Panc1 (cell line): ENCODE results near the gene CDCA7L. TPM values are rescaled to one million over a fixed set of nuclear protein-coding genes. Genes with fewer than 3 reads are reported as not detected.

Experiments used
- ATAC-seq: fragments of 200-7000 bp; cut with Tn5 transposase; 2 replicates; pipeline ENCODE4 v1.9.1; 2020; ENCODE audit warnings: mild to moderate bottlenecking, moderate library complexity
- BruUV-seq: library from RNA; stranded (reverse); fragments of 400-500 nt; replicated peaks from 2 replicates; lab custom pipeline; 2021; lab: Mats Ljungman, UMichigan
- CTCF ChIA-PET: fragments of 300-600 bp; sonication (Branson Sonifier 250); formaldehyde crosslinking; loops from one replicate; lab custom pipeline; 2022; ENCODE audit warnings: antibody characterized with exemption; lab: Charles Lee
- POLR2A ChIA-PET: fragments of 300-600 bp; sonication (Branson Sonifier 250); formaldehyde crosslinking; loops from one replicate; lab custom pipeline; 2022; ENCODE audit warnings: antibody characterized with exemption; lab: Charles Lee
- DNase-seq: peaks from one replicate; pipeline ENCODE4 v3.0.0-alpha.2; 2010; ENCODE audit warnings: low read depth, low spot score
- H3K27ac ChIP-seq: 2 replicates; pipeline ENCODE4 v1.5.1; 2011; ENCODE audit warnings: mild to moderate bottlenecking, low read length, inconsistent platforms
- H3K27me3 ChIP-seq: fragments of 200-500 bp; sonication (Bioruptor generic); 2 replicates; pipeline ENCODE4 v1.6.0; 2014; ENCODE audit warnings: low read length, inconsistent platforms; ENCODE audit not compliant: control insufficient read depth, insufficient read depth
- H3K36me3 ChIP-seq: fragments of 200-500 bp; sonication (Bioruptor generic); 2 replicates; pipeline ENCODE4 v1.5.1; 2014; ENCODE audit warnings: inconsistent platforms, mild to moderate bottlenecking, low read length, moderate library complexity; ENCODE audit not compliant: control insufficient read depth, insufficient read depth
- H3K4me1 ChIP-seq: 2 replicates; pipeline ENCODE4 v1.5.1; 2011; ENCODE audit warnings: inconsistent platforms, mild to moderate bottlenecking, low read length, moderate library complexity; ENCODE audit not compliant: control insufficient read depth, insufficient read depth
- H3K4me3 ChIP-seq, 2 experiments: 2 replicates each; pipeline ENCODE4 v1.5.1; 2011 to 2012; ENCODE audit warnings: low read depth in 2 of 2, low read length in 2 of 2, mild to moderate bottlenecking in 2 of 2, inconsistent platforms in 1 of 2, moderate library complexity in 1 of 2
- H3K9me3 ChIP-seq: fragments of 200-500 bp; sonication (Bioruptor generic); 2 replicates; pipeline ENCODE4 v1.5.1; 2014; ENCODE audit warnings: low read depth, mild to moderate bottlenecking, inconsistent platforms, low read length, moderate library complexity; ENCODE audit not compliant: control insufficient read depth, insufficient read depth
- POLR2AphosphoS5 ChIP-seq: IDR thresholded peaks from 2 replicates; pipeline ENCODE4 v1.6.1; 2012; ENCODE audit warnings: mild to moderate bottlenecking, low read depth, low read length, moderate library complexity
- SIN3A ChIP-seq: IDR thresholded peaks from 2 replicates; pipeline ENCODE4 v1.6.1; 2012; ENCODE audit warnings: low read depth, mild to moderate bottlenecking, low read length, moderate library complexity, borderline replicate concordance; ENCODE audit not compliant: insufficient read depth
- TCF7L2 ChIP-seq: IDR thresholded peaks from 2 replicates; pipeline ENCODE4 v1.6.1; 2011; ENCODE audit warnings: mild to moderate bottlenecking, low read depth, low read length, inconsistent platforms
- in situ Hi-C: cut with HindIII; loops from 2 replicates; pipeline ENCODE4 v1.10.0; 2016; ENCODE audit warnings: low sequenced_read_pairs, low pct_unique_long_range_greater_than_20kb
- intact Hi-C: fragments of 100-400 bp; cut with micrococcal nuclease; formaldehyde crosslinking; loops from one replicate; pipeline ENCODE4 v1.10.0; 2022; ENCODE audit not compliant: unreplicated experiment
- total RNA-seq: library from RNA; stranded (reverse); gene quantifications from one replicate; pipeline ENCODE4 v1.2.1, GENCODE V29; 2021; ENCODE audit not compliant: unreplicated experiment
- TF ChIP-seq, protein P1 (sequence below), 2 experiments: IDR thresholded peaks; 2 replicates each; pipeline ENCODE4 v1.6.1; 2011 to 2012; ENCODE audit warnings: low read depth in 2 of 2, control low read depth in 1 of 2, low read length in 1 of 2, mild to moderate bottlenecking in 1 of 2, moderate library complexity in 1 of 2; ENCODE audit not compliant: insufficient read depth in 1 of 2
- TF ChIP-seq, protein P2 (sequence below): fragments of 450-650 bp; IDR thresholded peaks from 2 replicates; pipeline ENCODE4 v1.5.1; 2017; ENCODE audit warnings: mild to moderate bottlenecking

Gene CDCA7L
- total RNA-seq, 1 experiment from 2014 or later: 46.1 TPM

DNA sequence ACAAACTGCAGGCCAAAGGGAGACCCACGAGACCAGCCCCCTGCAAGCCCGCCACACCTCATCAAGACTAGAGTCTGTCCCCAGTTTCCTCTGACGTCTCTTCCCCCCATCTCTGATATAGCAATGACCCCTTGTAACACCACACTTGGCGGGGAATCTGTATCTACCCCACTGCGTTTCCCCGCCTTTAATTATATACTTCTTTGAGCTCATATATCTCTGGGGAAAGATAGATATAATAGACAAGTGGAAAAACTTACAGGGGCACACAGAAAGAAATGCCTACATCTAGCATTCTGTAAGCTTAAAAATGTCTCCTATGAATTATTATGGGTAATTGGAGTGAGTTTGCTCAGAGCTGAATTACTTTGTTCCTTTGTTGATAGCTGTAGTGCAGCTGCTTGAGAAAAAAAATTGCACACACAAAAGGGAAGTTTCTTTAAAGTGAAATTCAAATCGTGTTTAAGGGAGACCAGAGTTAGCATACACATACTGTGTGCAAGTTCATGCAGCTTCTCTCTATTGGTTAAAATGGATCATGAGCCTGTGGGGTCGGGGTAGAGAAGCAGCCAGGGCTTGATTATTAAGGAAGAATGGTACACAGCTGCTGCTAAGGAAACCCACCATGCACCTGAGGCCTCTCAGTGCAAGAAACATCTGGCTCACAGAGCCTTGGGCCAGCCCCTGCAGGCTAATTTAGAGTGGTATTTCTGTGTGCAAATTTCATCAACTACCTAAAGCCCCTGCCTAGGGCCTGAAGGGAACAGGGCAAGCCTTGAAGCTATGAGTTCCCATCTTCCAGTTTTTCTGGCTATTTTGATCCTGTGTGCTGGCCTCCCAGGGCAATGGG is 32.5 kb downstream of the CDCA7L start:
- Histone ChIP-seq H3K9me3 (no peaks in the 10 kb centered on the region), H3K4me3 (no peak overlapping the region), H3K27me3 (no peaks in the 10 kb centered on the region), H3K4me1 (no peaks in the 10 kb centered on the region), H3K27ac (no peak overlapping the region), H3K36me3 (no peaks in the 10 kb centered on the region)
- TF ChIP-seq POLR2AphosphoS5: no peak
- TF ChIP-seq SIN3A: no peak
- no peak for TF ChIP-seq TCF7L2
- TF ChIP-seq, protein P1, sequence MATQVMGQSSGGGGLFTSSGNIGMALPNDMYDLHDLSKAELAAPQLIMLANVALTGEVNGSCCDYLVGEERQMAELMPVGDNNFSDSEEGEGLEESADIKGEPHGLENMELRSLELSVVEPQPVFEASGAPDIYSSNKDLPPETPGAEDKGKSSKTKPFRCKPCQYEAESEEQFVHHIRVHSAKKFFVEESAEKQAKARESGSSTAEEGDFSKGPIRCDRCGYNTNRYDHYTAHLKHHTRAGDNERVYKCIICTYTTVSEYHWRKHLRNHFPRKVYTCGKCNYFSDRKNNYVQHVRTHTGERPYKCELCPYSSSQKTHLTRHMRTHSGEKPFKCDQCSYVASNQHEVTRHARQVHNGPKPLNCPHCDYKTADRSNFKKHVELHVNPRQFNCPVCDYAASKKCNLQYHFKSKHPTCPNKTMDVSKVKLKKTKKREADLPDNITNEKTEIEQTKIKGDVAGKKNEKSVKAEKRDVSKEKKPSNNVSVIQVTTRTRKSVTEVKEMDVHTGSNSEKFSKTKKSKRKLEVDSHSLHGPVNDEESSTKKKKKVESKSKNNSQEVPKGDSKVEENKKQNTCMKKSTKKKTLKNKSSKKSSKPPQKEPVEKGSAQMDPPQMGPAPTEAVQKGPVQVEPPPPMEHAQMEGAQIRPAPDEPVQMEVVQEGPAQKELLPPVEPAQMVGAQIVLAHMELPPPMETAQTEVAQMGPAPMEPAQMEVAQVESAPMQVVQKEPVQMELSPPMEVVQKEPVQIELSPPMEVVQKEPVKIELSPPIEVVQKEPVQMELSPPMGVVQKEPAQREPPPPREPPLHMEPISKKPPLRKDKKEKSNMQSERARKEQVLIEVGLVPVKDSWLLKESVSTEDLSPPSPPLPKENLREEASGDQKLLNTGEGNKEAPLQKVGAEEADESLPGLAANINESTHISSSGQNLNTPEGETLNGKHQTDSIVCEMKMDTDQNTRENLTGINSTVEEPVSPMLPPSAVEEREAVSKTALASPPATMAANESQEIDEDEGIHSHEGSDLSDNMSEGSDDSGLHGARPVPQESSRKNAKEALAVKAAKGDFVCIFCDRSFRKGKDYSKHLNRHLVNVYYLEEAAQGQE (IDR thresholded peaks at IDR 0.05; ENCODE audit: insufficient read depth in 1 of 2, low read depth in 2 of 2, low read length in 1 of 2): no peak
- TF ChIP-seq, protein P2, sequence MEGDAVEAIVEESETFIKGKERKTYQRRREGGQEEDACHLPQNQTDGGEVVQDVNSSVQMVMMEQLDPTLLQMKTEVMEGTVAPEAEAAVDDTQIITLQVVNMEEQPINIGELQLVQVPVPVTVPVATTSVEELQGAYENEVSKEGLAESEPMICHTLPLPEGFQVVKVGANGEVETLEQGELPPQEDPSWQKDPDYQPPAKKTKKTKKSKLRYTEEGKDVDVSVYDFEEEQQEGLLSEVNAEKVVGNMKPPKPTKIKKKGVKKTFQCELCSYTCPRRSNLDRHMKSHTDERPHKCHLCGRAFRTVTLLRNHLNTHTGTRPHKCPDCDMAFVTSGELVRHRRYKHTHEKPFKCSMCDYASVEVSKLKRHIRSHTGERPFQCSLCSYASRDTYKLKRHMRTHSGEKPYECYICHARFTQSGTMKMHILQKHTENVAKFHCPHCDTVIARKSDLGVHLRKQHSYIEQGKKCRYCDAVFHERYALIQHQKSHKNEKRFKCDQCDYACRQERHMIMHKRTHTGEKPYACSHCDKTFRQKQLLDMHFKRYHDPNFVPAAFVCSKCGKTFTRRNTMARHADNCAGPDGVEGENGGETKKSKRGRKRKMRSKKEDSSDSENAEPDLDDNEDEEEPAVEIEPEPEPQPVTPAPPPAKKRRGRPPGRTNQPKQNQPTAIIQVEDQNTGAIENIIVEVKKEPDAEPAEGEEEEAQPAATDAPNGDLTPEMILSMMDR: no peak
- BruUV-seq: no TSS peak
- CTCF ChIA-PET: no interaction called here
- in situ Hi-C loops (no loop called here), intact Hi-C loops (no loop called here)
- POLR2A ChIA-PET: interaction anchor here (0.6 kb wide), 1 partner anchor 25 kb away, joined by 4 read pairs; no protein-coding TSS in a partner anchor
- DNase-seq (no peak), ATAC-seq (no peak)

DNA sequence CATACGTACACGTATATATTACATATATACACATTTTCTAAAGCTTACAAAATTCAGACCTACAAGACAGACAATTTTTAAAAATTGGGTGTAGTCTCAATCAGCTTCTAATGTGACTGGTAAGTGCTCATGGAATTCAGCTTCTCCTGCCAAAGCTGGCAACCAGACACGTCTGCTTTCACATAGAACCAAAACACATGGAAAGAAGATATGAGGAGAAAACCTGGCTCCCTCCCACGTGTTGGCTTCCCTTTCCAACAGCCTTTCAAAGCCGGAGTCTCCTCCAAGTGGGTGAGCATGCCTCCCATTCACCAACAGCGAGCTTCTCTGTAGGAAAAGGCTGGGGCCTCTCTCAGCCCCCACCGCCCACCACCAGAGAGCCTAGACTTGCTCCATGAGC is 33.4 kb downstream of the CDCA7L start:
- ATAC-seq (no peak), DNase-seq (no peak)
- BruUV-seq: no TSS peak
- Histone ChIP-seq H3K9me3 (no peaks in the 10 kb centered on the region), H3K27ac (no peak overlapping the region), H3K27me3 (no peaks in the 10 kb centered on the region), H3K4me3 (no peak overlapping the region), H3K36me3 (no peaks in the 10 kb centered on the region), H3K4me1 (no peaks in the 10 kb centered on the region)
- POLR2A ChIA-PET: no interaction called here
- intact Hi-C loops (no loop called here), in situ Hi-C loops (no loop called here)
- CTCF ChIA-PET: no interaction called here
- TF ChIP-seq POLR2AphosphoS5 (no peak), SIN3A (no peak), TCF7L2 (no peak)
- TF ChIP-seq, protein P2: no peak
- TF ChIP-seq, protein P1 (IDR thresholded peaks at IDR 0.05; ENCODE audit: insufficient read depth in 1 of 2, low read depth in 2 of 2, low read length in 1 of 2): no peak
